Panc1 (cell line): ENCODE data around the gene WDR36. TPM values are rescaled to one million over a fixed set of nuclear protein-coding genes. Genes with fewer than 3 reads are reported as not detected.

Experiments
- ATAC-seq: fragments of 200-7000 bp; cut with Tn5 transposase; 2 replicates; pipeline ENCODE4 v1.9.1; 2020; ENCODE audit warnings: mild to moderate bottlenecking, moderate library complexity
- BruUV-seq: library from RNA; stranded (reverse); fragments of 400-500 nt; replicated peaks from 2 replicates; lab custom pipeline; 2021; lab: Mats Ljungman, UMichigan
- CTCF ChIA-PET: fragments of 300-600 bp; sonication (Branson Sonifier 250); formaldehyde crosslinking; loops from one replicate; lab custom pipeline; 2022; ENCODE audit warnings: antibody characterized with exemption; lab: Charles Lee
- POLR2A ChIA-PET: fragments of 300-600 bp; sonication (Branson Sonifier 250); formaldehyde crosslinking; loops from one replicate; lab custom pipeline; 2022; ENCODE audit warnings: antibody characterized with exemption; lab: Charles Lee
- DNase-seq: peaks from one replicate; pipeline ENCODE4 v3.0.0-alpha.2; 2010; ENCODE audit warnings: low read depth, low spot score
- H3K27ac ChIP-seq: 2 replicates; pipeline ENCODE4 v1.5.1; 2011; ENCODE audit warnings: mild to moderate bottlenecking, low read length, inconsistent platforms
- H3K27me3 ChIP-seq: fragments of 200-500 bp; sonication (Bioruptor generic); 2 replicates; pipeline ENCODE4 v1.6.0; 2014; ENCODE audit warnings: low read length, inconsistent platforms; ENCODE audit not compliant: control insufficient read depth, insufficient read depth
- H3K36me3 ChIP-seq: fragments of 200-500 bp; sonication (Bioruptor generic); 2 replicates; pipeline ENCODE4 v1.5.1; 2014; ENCODE audit warnings: inconsistent platforms, mild to moderate bottlenecking, low read length, moderate library complexity; ENCODE audit not compliant: control insufficient read depth, insufficient read depth
- H3K4me1 ChIP-seq: 2 replicates; pipeline ENCODE4 v1.5.1; 2011; ENCODE audit warnings: inconsistent platforms, mild to moderate bottlenecking, low read length, moderate library complexity; ENCODE audit not compliant: control insufficient read depth, insufficient read depth
- H3K4me3 ChIP-seq, 2 experiments: 2 replicates each; pipeline ENCODE4 v1.5.1; 2011 to 2012; ENCODE audit warnings: low read depth in 2 of 2, low read length in 2 of 2, mild to moderate bottlenecking in 2 of 2, inconsistent platforms in 1 of 2, moderate library complexity in 1 of 2
- H3K9me3 ChIP-seq: fragments of 200-500 bp; sonication (Bioruptor generic); 2 replicates; pipeline ENCODE4 v1.5.1; 2014; ENCODE audit warnings: low read depth, mild to moderate bottlenecking, inconsistent platforms, low read length, moderate library complexity; ENCODE audit not compliant: control insufficient read depth, insufficient read depth
- POLR2AphosphoS5 ChIP-seq: IDR thresholded peaks from 2 replicates; pipeline ENCODE4 v1.6.1; 2012; ENCODE audit warnings: mild to moderate bottlenecking, low read depth, low read length, moderate library complexity
- REST ChIP-seq, 2 experiments: IDR thresholded peaks; 2 replicates each; pipeline ENCODE4 v1.6.1; 2011 to 2012; ENCODE audit warnings: low read depth in 2 of 2, control low read depth in 1 of 2, low read length in 1 of 2, mild to moderate bottlenecking in 1 of 2, moderate library complexity in 1 of 2; ENCODE audit not compliant: insufficient read depth in 1 of 2
- SIN3A ChIP-seq: IDR thresholded peaks from 2 replicates; pipeline ENCODE4 v1.6.1; 2012; ENCODE audit warnings: low read depth, mild to moderate bottlenecking, low read length, moderate library complexity, borderline replicate concordance; ENCODE audit not compliant: insufficient read depth
- TCF7L2 ChIP-seq: IDR thresholded peaks from 2 replicates; pipeline ENCODE4 v1.6.1; 2011; ENCODE audit warnings: mild to moderate bottlenecking, low read depth, low read length, inconsistent platforms
- in situ Hi-C: cut with HindIII; loops from 2 replicates; pipeline ENCODE4 v1.10.0; 2016; ENCODE audit warnings: low sequenced_read_pairs, low pct_unique_long_range_greater_than_20kb
- intact Hi-C: fragments of 100-400 bp; cut with micrococcal nuclease; formaldehyde crosslinking; loops from one replicate; pipeline ENCODE4 v1.10.0; 2022; ENCODE audit not compliant: unreplicated experiment
- total RNA-seq: library from RNA; stranded (reverse); gene quantifications from one replicate; pipeline ENCODE4 v1.2.1, GENCODE V29; 2021; ENCODE audit not compliant: unreplicated experiment
- TF ChIP-seq, protein P1 (sequence below): fragments of 450-650 bp; IDR thresholded peaks from 2 replicates; pipeline ENCODE4 v1.5.1; 2017; ENCODE audit warnings: mild to moderate bottlenecking

WDR36 gene
- total RNA-seq, 1 experiment from 2014 or later, result 33.9 TPM

DNA sequence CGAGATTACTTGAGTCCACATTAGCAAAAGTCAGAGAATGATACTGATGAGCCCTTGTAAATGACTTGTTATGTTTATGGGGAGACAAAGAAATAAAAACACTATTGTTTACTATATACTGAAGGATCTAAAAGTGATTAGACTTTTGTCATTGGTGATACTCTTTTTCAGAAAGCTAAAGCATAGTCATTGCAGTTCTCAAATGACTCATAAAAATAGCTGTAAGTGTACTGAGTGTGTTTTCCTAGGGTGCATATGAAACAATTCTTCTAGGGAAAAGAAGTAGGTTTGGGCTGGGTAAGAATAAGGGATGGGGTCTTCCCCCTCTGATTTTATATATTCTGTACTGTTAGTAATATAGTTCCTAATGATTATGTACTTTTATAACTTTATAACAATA, 32.6 kb downstream of the WDR36 start:
- BruUV-seq, result no TSS peak
- H3K4me1 ChIP-seq, result no peaks in the 10 kb centered on the region
- peaks cover 63% of the 10 kb centered on the region for H3K36me3 ChIP-seq
- in situ Hi-C loops, result no loop called here
- ChIA-PET CTCF (no interaction called here), POLR2A (no interaction called here)
- H3K4me3 ChIP-seq, result no peak overlapping the region
- ATAC-seq (no peak), DNase-seq (no peak)
- H3K27ac ChIP-seq, result no peak overlapping the region
- TF ChIP-seq, protein P1, sequence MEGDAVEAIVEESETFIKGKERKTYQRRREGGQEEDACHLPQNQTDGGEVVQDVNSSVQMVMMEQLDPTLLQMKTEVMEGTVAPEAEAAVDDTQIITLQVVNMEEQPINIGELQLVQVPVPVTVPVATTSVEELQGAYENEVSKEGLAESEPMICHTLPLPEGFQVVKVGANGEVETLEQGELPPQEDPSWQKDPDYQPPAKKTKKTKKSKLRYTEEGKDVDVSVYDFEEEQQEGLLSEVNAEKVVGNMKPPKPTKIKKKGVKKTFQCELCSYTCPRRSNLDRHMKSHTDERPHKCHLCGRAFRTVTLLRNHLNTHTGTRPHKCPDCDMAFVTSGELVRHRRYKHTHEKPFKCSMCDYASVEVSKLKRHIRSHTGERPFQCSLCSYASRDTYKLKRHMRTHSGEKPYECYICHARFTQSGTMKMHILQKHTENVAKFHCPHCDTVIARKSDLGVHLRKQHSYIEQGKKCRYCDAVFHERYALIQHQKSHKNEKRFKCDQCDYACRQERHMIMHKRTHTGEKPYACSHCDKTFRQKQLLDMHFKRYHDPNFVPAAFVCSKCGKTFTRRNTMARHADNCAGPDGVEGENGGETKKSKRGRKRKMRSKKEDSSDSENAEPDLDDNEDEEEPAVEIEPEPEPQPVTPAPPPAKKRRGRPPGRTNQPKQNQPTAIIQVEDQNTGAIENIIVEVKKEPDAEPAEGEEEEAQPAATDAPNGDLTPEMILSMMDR, result no peak
- TF ChIP-seq TCF7L2, result no peak
- no peak for TF ChIP-seq REST (IDR thresholded peaks at IDR 0.05; ENCODE audit: insufficient read depth in 1 of 2, low read depth in 2 of 2, low read length in 1 of 2)
- no peak for TF ChIP-seq POLR2AphosphoS5
- TF ChIP-seq SIN3A, result no peak
- H3K27me3 ChIP-seq, result no peaks in the 10 kb centered on the region
- intact Hi-C loops, result no loop called here
- H3K9me3 ChIP-seq, result no peaks in the 10 kb centered on the region

GRCh38 chr5:111126896-111127295, 34.7 kb downstream of the WDR36 start:
- no peak overlapping the region for H3K4me3 ChIP-seq
- ATAC-seq (no peak), DNase-seq (no peak)
- in situ Hi-C loops (no loop called here), intact Hi-C loops (no loop called here)
- TF ChIP-seq, protein P1, result no peak
- no peak for TF ChIP-seq POLR2AphosphoS5
- TF ChIP-seq SIN3A, result no peak
- no peak for TF ChIP-seq REST (IDR thresholded peaks at IDR 0.05; ENCODE audit: insufficient read depth in 1 of 2, low read depth in 2 of 2, low read length in 1 of 2)
- no peaks in the 10 kb centered on the region for H3K27me3 ChIP-seq
- H3K36me3 ChIP-seq, result peaks cover 43% of the 10 kb centered on the region
- ChIA-PET CTCF (no interaction called here), POLR2A (no interaction called here)
- no peak overlapping the region for H3K27ac ChIP-seq
- H3K4me1 ChIP-seq, result no peaks in the 10 kb centered on the region
- H3K9me3 ChIP-seq, result no peaks in the 10 kb centered on the region
- no TSS peak for BruUV-seq
